ENCODE measurements around the gene DDX3X.

Gene DDX3X

DNA sequence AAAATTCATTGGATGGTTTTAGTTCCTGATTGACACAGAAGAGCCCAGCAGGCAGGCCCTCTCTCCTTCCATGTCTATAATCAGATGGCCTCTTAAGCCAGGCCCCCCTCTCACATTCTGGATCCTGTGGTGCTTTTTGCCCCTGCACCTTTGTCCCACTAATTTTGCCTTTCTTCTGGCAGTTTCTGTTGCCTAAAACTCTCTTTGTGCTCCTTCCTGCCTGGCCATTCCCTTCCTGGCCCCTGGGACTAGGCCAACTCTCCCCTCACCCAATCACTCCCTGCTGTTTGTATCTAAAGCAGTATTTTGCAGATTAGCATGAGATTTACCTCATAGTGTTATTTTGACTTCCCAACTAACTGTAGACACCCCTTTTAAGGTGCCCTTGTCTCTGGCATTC, 42.7 kb upstream of the DDX3X start:
- no peak overlapping the region for H3K4me3 ChIP-seq (ENCODE audit: low read length)
- TF ChIP-seq, protein P1, sequence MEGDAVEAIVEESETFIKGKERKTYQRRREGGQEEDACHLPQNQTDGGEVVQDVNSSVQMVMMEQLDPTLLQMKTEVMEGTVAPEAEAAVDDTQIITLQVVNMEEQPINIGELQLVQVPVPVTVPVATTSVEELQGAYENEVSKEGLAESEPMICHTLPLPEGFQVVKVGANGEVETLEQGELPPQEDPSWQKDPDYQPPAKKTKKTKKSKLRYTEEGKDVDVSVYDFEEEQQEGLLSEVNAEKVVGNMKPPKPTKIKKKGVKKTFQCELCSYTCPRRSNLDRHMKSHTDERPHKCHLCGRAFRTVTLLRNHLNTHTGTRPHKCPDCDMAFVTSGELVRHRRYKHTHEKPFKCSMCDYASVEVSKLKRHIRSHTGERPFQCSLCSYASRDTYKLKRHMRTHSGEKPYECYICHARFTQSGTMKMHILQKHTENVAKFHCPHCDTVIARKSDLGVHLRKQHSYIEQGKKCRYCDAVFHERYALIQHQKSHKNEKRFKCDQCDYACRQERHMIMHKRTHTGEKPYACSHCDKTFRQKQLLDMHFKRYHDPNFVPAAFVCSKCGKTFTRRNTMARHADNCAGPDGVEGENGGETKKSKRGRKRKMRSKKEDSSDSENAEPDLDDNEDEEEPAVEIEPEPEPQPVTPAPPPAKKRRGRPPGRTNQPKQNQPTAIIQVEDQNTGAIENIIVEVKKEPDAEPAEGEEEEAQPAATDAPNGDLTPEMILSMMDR (IDR thresholded peaks at IDR 0.05; ENCODE audit: low read depth, low read length) = no peak
- no peak for TF ChIP-seq EZH2phosphoT487 (IDR thresholded peaks at IDR 0.05; ENCODE audit: low read depth)
- H3K4me2 ChIP-seq (ENCODE audit: low read length) = no peak overlapping the region
- H3K27me3 ChIP-seq (ENCODE audit: low read depth, low read length) = no peaks in the 10 kb centered on the region
- H4K20me1 ChIP-seq (ENCODE audit: insufficient read depth, low read length) = no peaks in the 10 kb centered on the region
- no peaks in the 10 kb centered on the region for H3K9me3 ChIP-seq (ENCODE audit: insufficient read depth, low read length)
- H3K9ac ChIP-seq (ENCODE audit: low read length) = no peak overlapping the region
- no peaks in the 10 kb centered on the region for H3K79me2 ChIP-seq (ENCODE audit: low read length)
- H2AFZ ChIP-seq (ENCODE audit: low read depth, low read length) = no peak overlapping the region
- H3K27ac ChIP-seq (ENCODE audit: low read length) = no peak overlapping the region
- H3K4me1 ChIP-seq (ENCODE audit: low read length) = no peaks in the 10 kb centered on the region
- H3K36me3 ChIP-seq (replicated peaks; ENCODE audit: low read depth, low read length) = no peaks in the 10 kb centered on the region

DNA sequence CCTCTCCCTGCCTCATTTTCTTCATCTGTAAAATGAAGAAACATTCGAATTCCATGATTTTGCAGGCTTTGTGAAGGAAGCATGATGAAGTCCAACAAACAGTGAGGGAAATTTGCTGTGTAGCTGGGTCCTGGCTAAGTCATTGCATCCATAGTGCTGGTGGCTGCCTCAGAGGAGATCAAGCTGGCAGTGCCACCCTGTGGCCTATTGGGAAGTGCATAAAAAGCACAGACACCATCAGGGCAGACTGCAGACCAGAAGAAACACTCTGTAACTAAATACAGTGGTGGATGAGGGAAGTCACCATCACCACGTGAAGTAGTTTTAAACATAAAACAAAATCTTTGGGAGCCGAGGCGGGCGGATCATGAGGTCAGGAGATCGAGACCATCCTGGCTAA, 40.7 kb upstream of the DDX3X start:
- no peak overlapping the region for H3K27ac ChIP-seq (ENCODE audit: low read length)
- no peak overlapping the region for H3K4me2 ChIP-seq (ENCODE audit: low read length)
- no peaks in the 10 kb centered on the region for H3K79me2 ChIP-seq (ENCODE audit: low read length)
- H2AFZ ChIP-seq (ENCODE audit: low read depth, low read length) = no peak overlapping the region
- H3K36me3 ChIP-seq (replicated peaks; ENCODE audit: low read depth, low read length) = no peaks in the 10 kb centered on the region
- no peaks in the 10 kb centered on the region for H3K9me3 ChIP-seq (ENCODE audit: insufficient read depth, low read length)
- H3K4me3 ChIP-seq (ENCODE audit: low read length) = no peak overlapping the region
- TF ChIP-seq, protein P1 (IDR thresholded peaks at IDR 0.05; ENCODE audit: low read depth, low read length) = peak; percentile 57
- no peak for TF ChIP-seq EZH2phosphoT487 (IDR thresholded peaks at IDR 0.05; ENCODE audit: low read depth)
- no peaks in the 10 kb centered on the region for H3K4me1 ChIP-seq (ENCODE audit: low read length)
- H4K20me1 ChIP-seq (ENCODE audit: insufficient read depth, low read length) = no peaks in the 10 kb centered on the region
- no peak overlapping the region for H3K9ac ChIP-seq (ENCODE audit: low read length)
- no peaks in the 10 kb centered on the region for H3K27me3 ChIP-seq (ENCODE audit: low read depth, low read length)

DNA sequence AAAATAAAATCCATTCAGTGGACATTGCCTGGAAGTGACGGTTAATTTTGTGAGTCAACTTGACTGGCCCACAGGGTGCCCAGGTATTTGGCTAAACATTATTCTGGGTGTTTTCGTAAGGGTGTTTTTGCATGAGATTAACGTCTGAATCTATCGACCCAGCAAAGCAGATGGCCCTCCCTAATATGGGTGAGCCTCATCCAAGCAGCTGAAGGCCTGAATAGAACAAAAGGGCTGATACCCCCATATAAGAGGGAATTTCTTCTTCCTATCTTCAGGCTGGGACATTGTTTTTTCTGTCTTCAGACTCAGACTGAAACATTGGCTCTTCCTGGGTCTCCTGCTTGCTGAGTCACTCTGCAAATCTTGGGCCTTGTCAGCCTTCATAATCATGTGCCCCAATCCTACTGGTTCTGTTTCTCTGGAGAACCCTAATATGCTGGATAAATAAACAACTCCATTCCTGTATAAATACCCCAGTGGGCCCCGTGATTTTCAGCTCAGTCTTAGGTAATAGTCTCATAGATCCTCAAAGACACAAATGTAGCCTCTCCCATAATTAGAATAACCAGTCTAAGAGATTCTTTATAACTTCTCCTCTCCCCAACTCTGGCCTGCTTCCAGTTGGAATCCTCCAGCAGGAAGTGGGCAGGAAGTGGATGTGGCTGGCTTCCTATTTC, 33.1 kb upstream of the DDX3X start:
- Histone ChIP-seq H3K9me3 (ENCODE audit: insufficient read depth, low read length) (no peaks in the 10 kb centered on the region), H4K20me1 (ENCODE audit: insufficient read depth, low read length) (no peaks in the 10 kb centered on the region), H3K79me2 (ENCODE audit: low read length) (no peaks in the 10 kb centered on the region), H3K4me2 (ENCODE audit: low read length) (no peak overlapping the region), H2AFZ (ENCODE audit: low read depth, low read length) (no peak overlapping the region), H3K4me1 (ENCODE audit: low read length) (peaks cover 11% of the 10 kb centered on the region), H3K36me3 (replicated peaks; ENCODE audit: low read depth, low read length) (no peaks in the 10 kb centered on the region), H3K9ac (ENCODE audit: low read length) (no peak overlapping the region), H3K4me3 (ENCODE audit: low read length) (no peak overlapping the region), H3K27me3 (ENCODE audit: low read depth, low read length) (no peaks in the 10 kb centered on the region), H3K27ac (ENCODE audit: low read length) (no peak overlapping the region)
- TF ChIP-seq, protein P1 (IDR thresholded peaks at IDR 0.05; ENCODE audit: low read depth, low read length) = no peak
- no peak for TF ChIP-seq EZH2phosphoT487 (IDR thresholded peaks at IDR 0.05; ENCODE audit: low read depth)

DNA sequence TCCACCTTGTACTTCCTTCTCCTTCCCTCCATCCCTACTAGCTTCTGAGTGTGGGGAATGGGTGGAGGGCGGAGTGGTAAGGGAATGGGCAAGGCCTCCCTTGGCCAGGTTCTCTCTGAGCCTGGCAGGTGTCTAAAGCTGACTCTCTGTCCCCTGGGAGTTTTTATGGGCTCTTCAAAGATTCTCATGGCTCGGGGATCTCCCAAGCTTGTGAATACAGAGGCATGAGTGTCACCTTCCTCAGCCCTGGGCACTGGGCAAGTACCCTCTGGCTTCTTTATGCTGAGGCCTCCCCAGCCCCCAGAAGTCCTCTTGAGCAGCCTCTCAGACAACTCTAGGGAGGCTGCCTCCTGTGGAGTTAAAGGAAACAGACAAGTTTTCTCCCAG, 32.5 kb upstream of the DDX3X start:
- Histone ChIP-seq H3K4me2 (ENCODE audit: low read length) (no peak overlapping the region), H3K9ac (ENCODE audit: low read length) (no peak overlapping the region), H2AFZ (ENCODE audit: low read depth, low read length) (no peak overlapping the region), H3K79me2 (ENCODE audit: low read length) (no peaks in the 10 kb centered on the region), H3K9me3 (ENCODE audit: insufficient read depth, low read length) (no peaks in the 10 kb centered on the region), H3K4me1 (ENCODE audit: low read length) (peaks cover 11% of the 10 kb centered on the region), H3K4me3 (ENCODE audit: low read length) (no peak overlapping the region), H3K27me3 (ENCODE audit: low read depth, low read length) (no peaks in the 10 kb centered on the region), H3K36me3 (replicated peaks; ENCODE audit: low read depth, low read length) (no peaks in the 10 kb centered on the region), H4K20me1 (ENCODE audit: insufficient read depth, low read length) (no peaks in the 10 kb centered on the region), H3K27ac (ENCODE audit: low read length) (no peak overlapping the region)
- TF ChIP-seq, protein P1 (IDR thresholded peaks at IDR 0.05; ENCODE audit: low read depth, low read length) = no peak
- no peak for TF ChIP-seq EZH2phosphoT487 (IDR thresholded peaks at IDR 0.05; ENCODE audit: low read depth)

All from OCI-LY3 (cell line).